ENCODE data around the gene CTRB2.

CTRB2 gene

GRCh38 chr16:75206749-75207451 lies at the start of gene CTRB2:
CTRB2 (minus strand) TSS chr16:75207161; CDS start chr16:75207141, 20 bp downstream.
- no peaks in the 10 kb centered on the region for H3K36me3 Mint-ChIP-seq
- DNase-seq, result no peak
- H3K4me1 Mint-ChIP-seq, result peaks cover 2% of the 10 kb centered on the region
- no peak within 1 kb of the TSS for H3K4me3 Mint-ChIP-seq
- CTCF ChIA-PET, result no interaction called here
- no peak within 1 kb of the TSS for H3K27ac Mint-ChIP-seq
- H3K27me3 Mint-ChIP-seq, result peaks cover 9% of the 10 kb centered on the region
- no peaks in the 10 kb centered on the region for H3K9me3 Mint-ChIP-seq

- CTCF ChIA-PET, result interaction anchor here (1.8 kb wide), 1 partner anchor 12 kb away, joined by 3 read pairs; no protein-coding TSS in a partner anchor
These were observed 49.2 kb upstream of the CTRB2 start for GRCh38 chr16:75256059-75256571.

GRCh38 chr16:75254359-75254837 lies 47.4 kb upstream of the CTRB2 start:
- peaks cover 10% of the 10 kb centered on the region for H3K4me1 Mint-ChIP-seq
- peaks cover 97% of the 10 kb centered on the region for H3K27me3 Mint-ChIP-seq
- no peaks in the 10 kb centered on the region for H3K36me3 Mint-ChIP-seq
- DNase-seq, result no peak
- no peak overlapping the region for H3K4me3 Mint-ChIP-seq
- no peaks in the 10 kb centered on the region for H3K9me3 Mint-ChIP-seq
- CTCF ChIA-PET, result interaction anchor here (0.9 kb wide), 1 partner anchor 131 kb away, joined by 3 read pairs; no protein-coding TSS in a partner anchor
- no peak overlapping the region for H3K27ac Mint-ChIP-seq

More at GRCh38 chr16:75256059-75256571, 49.2 kb upstream of the CTRB2 start:
- H3K4me3 Mint-ChIP-seq, result no peak overlapping the region
- peaks cover 92% of the 10 kb centered on the region for H3K27me3 Mint-ChIP-seq
- H3K36me3 Mint-ChIP-seq, result no peaks in the 10 kb centered on the region
- H3K4me1 Mint-ChIP-seq, result peaks cover 6% of the 10 kb centered on the region
- no peak overlapping the region for H3K27ac Mint-ChIP-seq
- H3K9me3 Mint-ChIP-seq, result no peaks in the 10 kb centered on the region
- DNase-seq, result no peak

GRCh38 chr16:75252946-75253911 lies 46.3 kb upstream of the CTRB2 start:
- H3K36me3 Mint-ChIP-seq, result no peaks in the 10 kb centered on the region

GRCh38 chr16:75252049-75252864 lies 45.3 kb upstream of the CTRB2 start:
- H3K9me3 Mint-ChIP-seq, result no peaks in the 10 kb centered on the region
- H3K27ac Mint-ChIP-seq, result no peak overlapping the region
- DNase-seq, result no peak
- peaks cover 10% of the 10 kb centered on the region for H3K4me1 Mint-ChIP-seq
- H3K36me3 Mint-ChIP-seq, result no peaks in the 10 kb centered on the region
- CTCF ChIA-PET, result no interaction called here
- peaks cover 99% of the 10 kb centered on the region for H3K27me3 Mint-ChIP-seq
- H3K4me3 Mint-ChIP-seq, result no peak overlapping the region

More at GRCh38 chr16:75252946-75253911, 46.3 kb upstream of the CTRB2 start:
- no peaks in the 10 kb centered on the region for H3K9me3 Mint-ChIP-seq
- no peak overlapping the region for H3K4me3 Mint-ChIP-seq
- no peak for DNase-seq
- peaks cover 99% of the 10 kb centered on the region for H3K27me3 Mint-ChIP-seq
- H3K4me1 Mint-ChIP-seq, result peaks cover 10% of the 10 kb centered on the region
- no peak overlapping the region for H3K27ac Mint-ChIP-seq
- CTCF ChIA-PET, result interaction anchor here (0.8 kb wide), 1 partner anchor 132 kb away, joined by 3 read pairs; no protein-coding TSS in a partner anchor

GRCh38 chr16:75251280-75252048 lies 44.5 kb upstream of the CTRB2 start, which contains the start of gene BCAR1:
BCAR1 (minus strand) TSS chr16:75251624; CDS start chr16:75251482, 142 bp downstream.
- Mint-ChIP-seq H3K27ac (no peak within 1 kb of the TSS), H3K4me1 (peaks cover 10% of the 10 kb centered on the region), H3K36me3 (no peaks in the 10 kb centered on the region), H3K27me3 (peaks cover 99% of the 10 kb centered on the region), H3K9me3 (no peaks in the 10 kb centered on the region), H3K4me3 (no peak within 1 kb of the TSS)
- DNase-seq, result no peak
- CTCF ChIA-PET, result no interaction called here

GRCh38 chr16:75250809-75251279 lies 43.9 kb upstream of the CTRB2 start:
- Mint-ChIP-seq H3K4me3 (no peak overlapping the region), H3K9me3 (no peaks in the 10 kb centered on the region), H3K27me3 (peaks cover 99% of the 10 kb centered on the region), H3K36me3 (no peaks in the 10 kb centered on the region), H3K4me1 (peaks cover 10% of the 10 kb centered on the region), H3K27ac (no peak overlapping the region)
- DNase-seq, result no peak
- CTCF ChIA-PET, result interaction anchor here (1.5 kb wide), 1 partner anchor 51 kb away, joined by 6 read pairs; no protein-coding TSS in a partner anchor

GRCh38 chr16:75250089-75250808 lies 43.3 kb upstream of the CTRB2 start:
- Mint-ChIP-seq H3K27ac (no peak overlapping the region), H3K27me3 (peaks cover 97% of the 10 kb centered on the region), H3K4me3 (no peak overlapping the region), H3K9me3 (no peaks in the 10 kb centered on the region), H3K4me1 (peaks cover 10% of the 10 kb centered on the region), H3K36me3 (no peaks in the 10 kb centered on the region)
- DNase-seq, result no peak
- CTCF ChIA-PET, result interaction anchor here (1.0 to 1.5 kb wide), 3 partner anchors 16 to 147 kb away, joined by 3 to 6 read pairs (median 5); no protein-coding TSS in a partner anchor

GRCh38 chr16:75249441-75249840 lies 42.5 kb upstream of the CTRB2 start:
- no peaks in the 10 kb centered on the region for H3K36me3 Mint-ChIP-seq
- H3K27ac Mint-ChIP-seq, result no peak overlapping the region
- H3K4me1 Mint-ChIP-seq, result peaks cover 10% of the 10 kb centered on the region
- H3K9me3 Mint-ChIP-seq, result no peaks in the 10 kb centered on the region
- no peak overlapping the region for H3K4me3 Mint-ChIP-seq
- peaks cover 93% of the 10 kb centered on the region for H3K27me3 Mint-ChIP-seq
- CTCF ChIA-PET, result interaction anchor here (1.0 to 1.5 kb wide), 3 partner anchors 16 to 148 kb away, joined by 3 to 6 read pairs (median 5); no protein-coding TSS in a partner anchor
- no peak for DNase-seq

GRCh38 chr16:75248536-75249380 lies 41.8 kb upstream of the CTRB2 start:
- H3K27me3 Mint-ChIP-seq, result peaks cover 93% of the 10 kb centered on the region
- no peak overlapping the region for H3K27ac Mint-ChIP-seq
- H3K4me3 Mint-ChIP-seq, result no peak overlapping the region
- H3K4me1 Mint-ChIP-seq, result peaks cover 11% of the 10 kb centered on the region
- CTCF ChIA-PET, result interaction anchor here (1.2 kb wide), 1 partner anchor 149 kb away, joined by 3 read pairs; no protein-coding TSS in a partner anchor
- no peaks in the 10 kb centered on the region for H3K36me3 Mint-ChIP-seq
- H3K9me3 Mint-ChIP-seq, result no peaks in the 10 kb centered on the region
- no peak for DNase-seq

- Mint-ChIP-seq H3K4me1 (peaks cover 11% of the 10 kb centered on the region), H3K27me3 (peaks cover 92% of the 10 kb centered on the region), H3K36me3 (no peaks in the 10 kb centered on the region), H3K27ac (no peak overlapping the region), H3K9me3 (no peaks in the 10 kb centered on the region), H3K4me3 (no peak overlapping the region)
- CTCF ChIA-PET, result no interaction called here
- DNase-seq, result no peak
These were observed 41.2 kb upstream of the CTRB2 start for GRCh38 chr16:75248142-75248535.
